GM12801 (cell line): Measurements from ENCODE around the gene PPM1H.

Experiments used
- CTCF ChIP-seq: IDR thresholded peaks from one replicate; pipeline ENCODE4 v1.5.1; 2011; ENCODE audit warnings: control low read depth; ENCODE audit not compliant: insufficient read length; ENCODE audit errors: extremely low read depth

Gene PPM1H

GRCh38 chr12:62647586-62647985 is 287.4 kb downstream of the PPM1H start:
- no peak for TF ChIP-seq CTCF

DNA sequence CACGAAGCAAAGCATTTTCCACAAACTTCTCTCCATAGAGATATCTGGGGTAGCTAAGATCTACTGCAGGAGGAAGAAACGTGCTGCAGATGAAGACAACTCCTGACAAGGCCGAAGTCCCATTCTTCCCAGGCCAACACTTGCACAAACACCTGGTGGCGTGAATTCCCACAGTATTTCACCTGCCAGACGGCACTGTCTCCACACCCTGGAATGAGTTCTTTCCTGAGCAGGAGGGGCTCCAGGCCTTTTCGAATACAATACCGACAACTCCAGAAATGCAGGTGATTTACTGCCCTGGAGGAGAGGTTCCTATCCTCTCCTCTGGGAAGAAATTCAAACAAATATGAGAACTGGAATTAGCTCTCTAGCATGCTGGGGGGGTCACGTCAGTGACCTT is 288.4 kb downstream of the PPM1H start:
- no peak for TF ChIP-seq CTCF

DNA sequence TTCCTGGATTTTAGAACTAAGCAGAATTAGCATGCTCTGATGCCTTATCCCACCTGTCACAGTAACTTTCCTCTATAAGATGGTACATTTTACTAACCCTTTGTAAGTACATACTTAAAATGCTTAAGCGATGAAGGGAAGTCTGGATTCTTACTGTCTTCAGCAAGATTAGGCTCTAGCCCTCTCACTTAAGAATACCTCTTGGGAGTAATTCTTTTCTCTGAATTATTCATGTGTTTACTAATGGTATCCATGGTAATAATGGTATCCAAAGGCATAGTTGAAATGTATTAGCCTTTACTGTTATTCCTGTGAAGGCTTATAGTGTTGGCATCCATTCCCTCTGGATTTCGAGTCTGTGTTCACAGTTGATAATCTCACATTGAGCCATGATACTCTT is 291.5 kb downstream of the PPM1H start:
- TF ChIP-seq CTCF: no peak

DNA sequence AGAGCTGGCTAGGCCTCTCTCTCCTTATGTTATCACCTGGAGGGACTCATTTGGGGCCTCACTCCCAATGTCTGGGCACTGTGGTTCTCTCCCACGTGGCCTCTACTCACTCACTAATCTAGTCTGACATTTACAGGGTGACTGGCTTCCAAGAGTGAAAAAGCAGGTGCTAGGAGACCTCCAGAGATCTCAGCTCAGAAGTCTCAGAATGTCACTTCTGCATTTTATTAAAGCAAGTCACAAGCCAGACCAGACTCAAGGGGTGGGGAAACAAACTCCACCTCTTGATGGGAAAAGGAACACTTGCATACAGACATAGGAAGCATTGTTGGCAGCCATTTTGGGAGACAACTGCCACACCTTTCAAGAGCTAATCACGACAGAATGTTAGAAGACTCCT is 292.5 kb downstream of the PPM1H start:
- no peak for TF ChIP-seq CTCF

GRCh38 chr12:62640910-62641448 is 294.0 kb downstream of the PPM1H start:
- TF ChIP-seq CTCF: no peak

DNA sequence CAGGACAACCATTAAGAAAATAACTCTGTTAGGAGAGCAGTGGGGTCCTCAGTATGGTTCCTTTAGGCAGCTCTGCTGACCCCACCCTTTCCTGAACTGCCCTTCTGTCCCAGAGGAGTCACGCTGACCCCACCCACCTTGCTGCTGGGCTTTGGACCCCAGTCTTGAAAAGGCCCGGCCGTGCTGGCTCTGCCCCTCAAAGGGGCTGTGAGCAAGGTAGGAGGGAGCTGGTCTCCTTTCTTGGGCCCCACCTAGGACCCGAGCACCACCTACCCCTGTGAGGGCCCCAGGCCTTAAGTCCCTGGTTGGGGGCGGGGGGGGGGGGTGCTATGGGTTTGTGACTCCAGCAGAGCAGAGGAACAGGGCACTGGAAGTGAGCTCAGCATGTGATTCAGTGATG is 297.3 kb downstream of the PPM1H start:
- TF ChIP-seq CTCF: no peak

DNA sequence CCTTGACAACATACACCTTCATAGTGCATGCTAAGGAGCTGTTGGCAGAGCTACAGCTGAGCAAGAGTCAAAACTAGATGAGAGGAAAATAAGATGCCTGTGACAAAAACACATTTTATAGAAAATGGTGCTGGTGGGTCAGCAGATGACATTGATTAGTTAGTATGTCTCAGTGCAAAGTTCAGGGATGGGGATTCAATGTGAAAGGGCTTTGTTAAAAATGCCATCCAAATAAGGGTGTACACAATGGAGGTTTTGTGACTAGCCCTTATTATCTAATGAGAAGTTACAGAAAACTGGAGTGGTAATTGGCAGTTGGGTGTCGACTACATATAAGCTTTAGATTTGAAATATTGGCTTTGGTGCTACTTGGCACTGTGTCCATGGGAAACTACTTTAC is 299.3 kb downstream of the PPM1H start:
- no peak for TF ChIP-seq CTCF
